HPDE6-E6E7 (cell line): Measurements from ENCODE around the gene IL1RL2.

Source experiments
- DNase-seq: peaks from one replicate; pipeline ENCODE4 v3.0.0; 2011; ENCODE audit warnings: missing footprints; ENCODE audit errors: extremely low spot score

IL1RL2 gene

GRCh38 chr2:102186791-102187495 lies at the start of gene IL1RL2:
Gene IL1RL2 (plus strand): TSS chr2:102187023. CDS start chr2:102187868, 845 bp downstream.
- DNase-seq = peak; percentile 37

GRCh38 chr2:102137138-102137537 lies 49.7 kb upstream of the IL1RL2 start:
- DNase-seq = no peak

DNA sequence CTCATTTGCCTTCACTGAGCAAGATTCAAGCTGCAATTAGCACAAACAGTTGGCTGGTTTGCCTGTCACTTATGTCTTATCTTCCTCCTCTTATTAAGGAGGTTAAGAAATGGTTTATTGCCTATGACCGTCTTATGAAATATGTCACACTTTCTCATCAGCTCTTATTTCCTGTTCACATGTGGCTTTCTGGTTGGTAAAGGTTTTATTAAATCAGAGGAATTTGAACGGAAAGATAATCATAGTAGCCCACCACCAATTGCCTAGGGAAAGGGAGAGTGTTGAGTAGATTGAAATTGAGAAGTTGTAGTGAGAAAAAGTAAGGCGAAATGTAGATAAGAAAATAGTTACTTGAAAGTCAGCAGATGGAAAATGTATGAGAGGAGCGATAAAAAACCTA lies 48.5 kb upstream of the IL1RL2 start:
- DNase-seq = no peak

GRCh38 chr2:102139851-102140250 lies 47.0 kb upstream of the IL1RL2 start:
- DNase-seq = no peak

DNA sequence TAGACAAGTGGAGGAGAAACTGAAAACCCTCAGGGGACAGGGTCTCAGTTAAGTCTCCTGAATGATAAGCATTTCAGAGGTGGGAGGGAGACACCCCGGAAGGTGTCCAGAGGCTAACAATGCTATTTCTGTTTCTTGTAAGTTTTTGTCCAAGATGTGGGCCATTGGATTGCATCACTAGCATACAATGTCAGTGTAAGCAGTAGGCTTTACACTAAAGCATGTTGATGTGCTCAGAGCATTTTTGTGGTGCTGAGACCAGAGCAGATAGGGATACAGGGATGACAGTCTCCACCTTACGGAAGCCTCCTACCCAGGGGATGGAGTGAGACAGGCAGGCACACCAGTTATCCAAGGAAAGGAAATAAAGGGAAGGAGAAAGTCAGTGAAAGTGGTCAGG lies 46.4 kb upstream of the IL1RL2 start:
- DNase-seq = no peak

DNA sequence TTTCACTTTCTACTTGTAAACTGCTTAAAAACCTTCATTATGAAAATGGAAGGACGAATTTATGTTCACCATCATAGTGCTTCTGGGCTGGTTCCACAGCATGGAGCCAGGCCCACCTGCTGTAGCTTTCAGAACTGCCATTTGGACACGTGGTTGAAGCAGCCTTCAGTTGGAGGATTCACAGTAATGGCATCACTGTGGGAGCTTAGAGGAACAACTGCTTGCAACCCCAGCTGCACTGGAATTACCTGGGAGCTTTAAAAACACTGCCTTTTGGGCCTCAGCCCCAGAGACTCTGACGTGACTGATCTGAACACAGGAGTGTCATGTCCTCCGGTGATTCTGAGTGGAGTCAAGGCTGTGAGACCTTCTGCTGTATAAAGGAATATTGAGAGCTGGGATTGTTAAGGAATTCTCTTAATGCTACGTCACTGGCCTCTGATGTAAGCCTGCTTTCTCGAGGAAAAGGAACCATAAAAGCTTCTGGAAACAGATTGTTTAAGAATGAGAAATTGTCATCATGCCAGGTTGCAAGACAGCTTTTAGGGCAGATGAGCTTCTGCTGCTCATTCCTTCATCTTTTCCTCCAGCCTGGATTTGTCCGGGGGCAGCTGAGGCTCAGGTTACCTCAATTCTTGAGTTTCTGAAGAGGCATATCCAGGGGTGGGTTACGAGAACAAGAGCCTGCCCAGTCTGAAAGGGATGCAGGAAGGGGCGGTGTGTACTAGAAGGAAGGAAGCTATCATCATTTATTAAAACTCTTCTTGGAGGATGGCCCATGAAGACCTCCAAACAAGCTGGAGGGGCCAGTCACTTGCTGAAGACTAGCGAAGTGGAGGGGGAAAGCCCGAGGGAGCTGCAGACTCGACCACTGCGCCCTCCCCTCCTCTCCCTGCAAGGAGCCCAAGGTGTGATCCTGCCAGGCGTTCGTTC lies 45.5 kb upstream of the IL1RL2 start:
- DNase-seq = no peak

DNA sequence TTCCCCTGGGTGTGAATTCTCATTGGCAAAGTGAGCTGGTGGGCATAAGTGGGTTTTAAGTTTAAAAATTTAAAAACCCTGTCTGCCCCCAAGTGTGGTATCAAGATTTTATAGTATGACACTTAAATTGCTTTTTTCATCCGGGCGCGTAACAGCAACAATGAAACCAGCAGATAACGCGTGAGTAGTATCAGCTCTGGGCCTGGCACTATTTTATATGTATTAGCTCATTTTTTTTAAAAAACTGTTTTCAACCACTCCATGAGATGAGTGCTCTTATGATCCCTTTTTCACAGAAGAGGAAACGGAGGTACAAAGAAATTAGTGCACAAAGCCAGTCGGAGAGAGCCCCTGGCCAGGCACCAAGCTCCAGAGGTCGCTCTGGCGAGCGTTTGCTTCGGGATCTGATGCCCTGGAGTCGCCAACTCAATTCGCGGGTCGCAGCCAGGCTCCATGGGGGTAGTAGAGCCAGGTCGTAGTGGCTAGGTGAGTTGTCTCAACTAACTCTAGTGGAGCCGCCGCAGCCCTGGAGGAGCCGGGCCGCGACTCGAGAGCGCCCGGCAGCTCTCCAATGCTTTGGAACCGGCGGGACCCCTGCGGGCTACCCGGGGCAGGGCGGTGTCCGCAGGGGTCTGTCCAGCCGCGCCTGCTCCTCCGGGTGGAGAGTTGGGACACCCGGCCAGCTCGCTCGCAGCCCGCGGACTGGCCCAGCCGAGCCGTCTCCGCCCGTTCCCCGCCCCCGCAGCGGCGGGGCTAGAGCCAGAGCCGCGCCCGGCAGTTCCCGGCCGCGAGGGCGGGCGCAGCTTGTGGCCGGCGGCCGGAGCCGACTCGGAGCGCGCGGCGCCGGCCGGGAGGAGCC lies 44.6 kb upstream of the IL1RL2 start, which contains the start of gene IL1R1:
Gene IL1R1 (plus strand): TSS at position 777 of the 859 bp plus-strand sequence. CDS start 14,979 bp downstream, outside the sequence.
- DNase-seq = peak; percentile 77

DNA sequence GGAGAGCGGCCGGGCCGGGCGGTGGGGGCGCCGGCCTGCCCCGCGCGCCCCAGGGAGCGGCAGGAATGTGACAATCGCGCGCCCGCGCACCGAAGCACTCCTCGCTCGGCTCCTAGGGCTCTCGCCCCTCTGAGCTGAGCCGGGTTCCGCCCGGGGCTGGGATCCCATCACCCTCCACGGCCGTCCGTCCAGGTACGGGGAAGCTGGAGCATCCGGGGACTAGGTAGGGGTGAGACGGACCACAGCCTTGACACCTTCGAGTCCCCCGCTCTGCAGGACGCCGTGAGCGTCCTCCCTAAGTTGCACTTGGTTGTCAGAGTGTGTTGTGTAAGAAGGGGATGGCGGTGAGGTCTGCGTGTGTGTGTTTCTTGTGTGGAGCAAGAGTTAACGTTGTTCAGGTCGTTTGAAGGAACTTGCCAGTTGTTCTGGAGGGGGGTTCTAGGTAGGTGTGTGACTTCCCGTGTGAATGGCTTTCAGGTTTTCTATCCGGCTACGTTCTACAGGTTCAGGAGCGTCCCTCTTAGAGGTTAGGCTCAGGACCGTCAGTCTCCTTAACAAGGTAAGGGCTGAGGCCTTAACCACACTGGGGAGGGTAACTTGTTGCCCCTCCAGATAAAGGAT lies 43.9 kb upstream of the IL1RL2 start:
- no peak for DNase-seq

GRCh38 chr2:102143450-102143985 lies 43.3 kb upstream of the IL1RL2 start:
- no peak for DNase-seq

- DNase-seq = no peak
These were observed 42.7 kb upstream of the IL1RL2 start for GRCh38 chr2:102144128-102144527.

DNA sequence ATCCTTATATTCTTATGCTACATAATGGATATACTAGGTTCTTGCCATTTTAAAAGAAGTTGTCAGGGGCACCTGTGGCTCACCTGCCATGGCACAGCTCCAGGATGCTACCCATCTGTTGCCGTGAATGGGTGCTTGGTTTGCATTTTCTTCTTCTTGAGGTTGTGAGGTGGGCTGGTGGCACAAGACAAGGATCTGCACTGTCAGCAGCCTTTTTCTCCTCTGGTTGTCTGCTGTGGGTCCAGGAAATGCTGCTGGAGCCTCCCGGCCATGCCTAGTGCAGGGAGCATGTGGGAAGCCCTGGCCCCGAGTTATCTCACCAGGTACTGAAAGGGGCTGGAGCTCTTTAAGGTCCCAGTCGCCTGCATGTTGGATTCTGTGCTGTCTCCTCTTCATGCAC lies 41.7 kb upstream of the IL1RL2 start:
- DNase-seq = no peak

DNA sequence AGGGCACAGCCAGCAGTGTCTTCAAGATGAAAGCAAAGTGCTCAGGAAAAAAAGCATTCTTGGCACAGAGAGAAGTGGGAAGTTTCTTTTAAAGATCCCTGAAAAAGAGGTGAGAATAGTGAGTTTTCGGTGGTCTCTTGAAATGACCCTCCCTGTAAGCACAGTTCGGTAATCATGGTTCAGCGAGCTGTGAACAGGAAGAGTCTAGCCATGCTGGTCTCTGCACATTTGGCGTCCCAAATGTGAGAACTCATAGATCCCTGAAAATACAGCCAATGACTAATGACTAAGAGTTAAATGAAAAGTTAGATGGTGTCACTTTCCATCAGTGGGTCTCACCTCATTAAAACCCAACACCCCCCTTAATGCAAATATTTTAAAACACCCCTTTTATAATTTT lies 40.9 kb upstream of the IL1RL2 start:
- no peak for DNase-seq

DNA sequence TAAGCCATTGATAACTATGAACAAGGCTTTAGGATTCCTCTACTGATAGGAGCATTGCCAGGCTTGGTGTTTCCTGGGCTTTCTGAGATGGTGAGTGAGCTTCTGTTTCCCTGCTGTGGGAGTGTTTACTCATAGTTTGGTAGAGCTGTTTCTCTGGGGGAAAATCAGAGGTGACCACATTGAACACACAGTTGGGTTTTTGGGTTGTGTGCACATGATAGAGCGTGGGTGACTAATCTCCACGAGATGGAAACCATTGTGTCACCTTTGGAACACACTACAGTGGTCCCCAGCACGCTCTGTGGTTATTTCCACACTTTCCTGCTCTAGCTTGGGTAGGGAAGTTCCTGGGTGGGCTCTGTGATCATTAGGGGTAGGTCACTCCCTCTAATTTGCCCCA lies 38.9 kb upstream of the IL1RL2 start:
- no peak for DNase-seq

- no peak for DNase-seq
These were observed 37.6 kb upstream of the IL1RL2 start for GRCh38 chr2:102149243-102149642.

GRCh38 chr2:102149644-102150455 lies 37.0 kb upstream of the IL1RL2 start:
- no peak for DNase-seq

DNA sequence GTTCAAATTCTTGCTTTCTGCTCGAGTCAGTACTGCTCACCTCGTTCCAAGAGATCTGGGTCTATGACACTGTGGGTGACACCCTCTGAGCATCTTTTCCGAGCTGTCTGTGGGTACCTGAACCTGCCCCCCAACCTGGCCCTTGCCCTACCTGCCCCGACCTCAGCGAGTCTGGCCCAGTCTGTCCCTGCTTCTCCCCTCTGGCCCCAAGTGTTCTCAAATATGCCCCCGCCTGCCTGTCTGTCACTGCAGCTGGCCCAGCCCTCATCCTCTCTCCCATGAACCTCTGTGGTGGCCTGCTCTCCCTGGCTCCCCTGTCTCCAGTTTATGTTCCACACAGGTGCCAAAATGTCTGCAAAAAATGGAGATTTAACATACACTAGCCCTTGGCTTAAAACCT lies 32.5 kb upstream of the IL1RL2 start:
- no peak for DNase-seq

DNA sequence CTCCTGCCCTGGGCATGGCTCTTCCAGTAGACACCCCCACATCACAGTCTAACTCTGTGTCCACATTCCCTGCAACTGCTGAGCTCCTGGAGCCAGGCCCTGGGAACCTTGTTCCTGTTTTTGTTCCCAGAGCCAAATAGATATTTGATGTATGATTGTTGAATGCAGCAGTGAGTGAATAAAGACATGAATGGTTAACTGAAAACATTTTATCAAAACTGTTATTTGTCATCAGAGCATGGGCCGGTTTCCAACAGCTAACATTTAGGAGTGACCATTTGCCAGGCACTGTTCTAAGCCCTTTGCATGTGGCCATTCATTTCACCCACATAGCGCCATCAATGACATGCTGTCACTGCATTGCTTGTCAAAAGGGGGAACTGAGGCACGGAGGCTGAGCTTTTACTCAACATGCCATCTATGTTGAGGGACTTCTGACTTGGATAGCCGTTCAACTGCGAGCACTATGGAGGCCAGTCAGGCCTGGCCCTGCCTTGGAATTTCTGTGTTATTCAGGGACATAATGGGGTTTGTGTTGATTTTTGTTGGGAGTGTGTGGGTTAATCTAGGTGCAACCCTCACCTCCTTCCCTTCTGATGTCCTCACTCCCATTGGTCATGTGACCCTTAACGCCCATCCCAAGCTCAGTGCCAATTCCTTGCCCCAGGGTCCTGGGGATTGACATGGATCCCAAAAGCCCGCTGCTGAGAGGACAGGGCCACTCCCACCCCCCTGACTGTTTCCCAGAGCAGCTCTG lies 31.7 kb upstream of the IL1RL2 start:
- DNase-seq = no peak

- DNase-seq = peak; percentile 42
These were observed 30.9 kb upstream of the IL1RL2 start for GRCh38 chr2:102155703-102156515.
